WTC11 (cell line): ENCODE data around the gene POPDC3. TPM values are rescaled to one million over a fixed set of nuclear protein-coding genes. Genes with fewer than 3 reads are reported as not detected.

Experiments
- ATAC-seq: fragments of 200-7000 bp; cut with Tn5 transposase; 2 replicates; pipeline ENCODE4 v1.10.0; 2021; ENCODE audit warnings: mild to moderate bottlenecking, moderate library complexity
- CTCF ChIA-PET: fragments of 300-600 bp; sonication (Branson Sonifier 250); formaldehyde crosslinking; loops from one replicate; lab custom pipeline; 2021; ENCODE audit warnings: antibody characterized with exemption; lab: Charles Lee
- POLR2A ChIA-PET: fragments of 350-600 bp; sonication (Branson Sonifier 250); formaldehyde crosslinking; loops from one replicate; lab custom pipeline; 2021; ENCODE audit warnings: antibody characterized with exemption; lab: Charles Lee
- DNase-seq: peaks from one replicate; pipeline ENCODE4 v3.0.0; 2021; ENCODE audit warnings: low spot score
- H3K27ac Mint-ChIP-seq: 2 replicates; pipeline ENCODE4 v1.8.0; 2021; ENCODE audit warnings: mixed read lengths
- H3K27me3 Mint-ChIP-seq: 2 replicates; pipeline ENCODE4 v1.8.0; 2021; ENCODE audit warnings: low read depth, mild to moderate bottlenecking, moderate library complexity, mixed read lengths
- H3K36me3 Mint-ChIP-seq: 2 replicates; pipeline ENCODE4 v1.8.0; 2021; ENCODE audit warnings: mixed read lengths
- H3K4me1 Mint-ChIP-seq: 2 replicates; pipeline ENCODE4 v1.8.0; 2022; ENCODE audit warnings: mixed read lengths
- H3K4me3 Mint-ChIP-seq: 2 replicates; pipeline ENCODE4 v1.8.0; 2021; ENCODE audit warnings: mild to moderate bottlenecking, moderate library complexity, mixed read lengths
- H3K9me3 Mint-ChIP-seq: 2 replicates; pipeline ENCODE4 v1.8.0; 2021; ENCODE audit warnings: mixed read lengths
- AFF4 ChIP-seq: sonication (generic); formaldehyde crosslinking; IDR thresholded peaks from 2 replicates; pipeline ENCODE4 v1.8.1; 2023; ENCODE audit warnings: mild to moderate bottlenecking, missing genetic modification reagents, borderline replicate concordance
- ATF3 ChIP-seq: sonication (generic); formaldehyde crosslinking; conservative IDR thresholded peaks from 2 replicates; pipeline ENCODE4 v1.8.1; 2022; ENCODE audit warnings: mild to moderate bottlenecking, missing genetic modification reagents
- EMX1 ChIP-seq: fragments of 250-450 bp; sonication (Bioruptor Pico); IDR thresholded peaks from 2 replicates; pipeline ENCODE4 v1.8.0; 2021; ENCODE audit warnings: mild to moderate bottlenecking
- FOXP1 ChIP-seq: sonication (generic); formaldehyde crosslinking; IDR thresholded peaks from 2 replicates; pipeline ENCODE4 v1.8.0; 2022; ENCODE audit warnings: missing genetic modification reagents, mild to moderate bottlenecking, moderate library complexity, borderline replicate concordance
- IRF2 ChIP-seq: sonication (generic); formaldehyde crosslinking; IDR thresholded peaks from 2 replicates; pipeline ENCODE4 v1.8.0; 2022; ENCODE audit warnings: low read depth, missing genetic modification reagents, borderline replicate concordance
- NFE2L1 ChIP-seq: sonication (generic); formaldehyde crosslinking; IDR thresholded peaks from 2 replicates; pipeline ENCODE4 v1.8.1; 2023; ENCODE audit warnings: missing genetic modification reagents
- NR1H2 ChIP-seq: sonication (generic); formaldehyde crosslinking; IDR thresholded peaks from 2 replicates; pipeline ENCODE4 v1.9.0; 2021; ENCODE audit warnings: mild to moderate bottlenecking, moderate library complexity, missing genetic modification reagents
- NR3C1 ChIP-seq: sonication (generic); formaldehyde crosslinking; conservative IDR thresholded peaks from 2 replicates; pipeline ENCODE4 v1.8.1; 2023; ENCODE audit warnings: low read depth, mild to moderate bottlenecking, missing genetic modification reagents
- PRRX2 ChIP-seq: fragments of 250-450 bp; sonication (Bioruptor Pico); IDR thresholded peaks from 2 replicates; pipeline ENCODE4 v1.8.0; 2021; ENCODE audit warnings: mild to moderate bottlenecking
- SMAD3 ChIP-seq: sonication (generic); formaldehyde crosslinking; IDR thresholded peaks from 2 replicates; pipeline ENCODE4 v1.8.0; 2022; ENCODE audit warnings: missing genetic modification reagents, mild to moderate bottlenecking, borderline replicate concordance
- USF2 ChIP-seq: sonication (generic); formaldehyde crosslinking; IDR thresholded peaks from 2 replicates; pipeline ENCODE4 v1.8.1; 2023; ENCODE audit warnings: mild to moderate bottlenecking, missing genetic modification reagents, moderate library complexity
- ZNF121 ChIP-seq: sonication (generic); formaldehyde crosslinking; IDR thresholded peaks from 2 replicates; pipeline ENCODE4 v1.8.0; 2023; ENCODE audit warnings: missing genetic modification reagents
- ZNF263 ChIP-seq: sonication (generic); formaldehyde crosslinking; IDR thresholded peaks from 2 replicates; pipeline ENCODE4 v1.8.1; 2022; ENCODE audit warnings: low read depth, mild to moderate bottlenecking, moderate library complexity, missing genetic modification reagents
- ZNF317 ChIP-seq: sonication (generic); formaldehyde crosslinking; IDR thresholded peaks from 2 replicates; pipeline ENCODE4 v1.8.1; 2023; ENCODE audit warnings: low read depth, mild to moderate bottlenecking, moderate library complexity, missing genetic modification reagents, borderline replicate concordance
- ZNF416 ChIP-seq: fragments of 250-450 bp; sonication (Bioruptor Pico); IDR thresholded peaks from 2 replicates; pipeline ENCODE4 v1.9.0; 2021; ENCODE audit warnings: mild to moderate bottlenecking, inconsistent platforms
- total RNA-seq: library from RNA; stranded (reverse); gene quantifications from 3 replicates; pipeline ENCODE4 v1.2.3, GENCODE V29; 2021
- TF ChIP-seq, protein P1 (sequence below): sonication (generic); formaldehyde crosslinking; IDR thresholded peaks from 2 replicates; pipeline ENCODE4 v1.8.1; 2023; ENCODE audit warnings: mild to moderate bottlenecking, missing genetic modification reagents
- TF ChIP-seq, protein P2 (sequence below): fragments of 250-450 bp; sonication (Bioruptor Pico); IDR thresholded peaks from 2 replicates; pipeline ENCODE4 v1.9.0; 2021; ENCODE audit warnings: moderate library complexity, mild to moderate bottlenecking, inconsistent platforms, borderline replicate concordance
- TF ChIP-seq, protein P3 (sequence below): sonication (generic); formaldehyde crosslinking; IDR thresholded peaks from 2 replicates; pipeline ENCODE4 v1.8.0; 2023; ENCODE audit warnings: missing genetic modification reagents, mild to moderate bottlenecking, borderline replicate concordance
- TF ChIP-seq, protein P4 (sequence below): sonication (generic); formaldehyde crosslinking; IDR thresholded peaks from 2 replicates; pipeline ENCODE4 v1.8.0; 2022; ENCODE audit warnings: mild to moderate bottlenecking, missing genetic modification reagents

Gene POPDC3
- total RNA-seq, 1 experiment from 2014 or later: 2.7 TPM

- TF ChIP-seq IRF2 (no peak), ZNF121 (CRISPR knock-in tag) (no peak), EMX1 (CRISPR knock-in tag) (no peak), NR1H2 (CRISPR knock-in tag) (no peak), ZNF317 (CRISPR knock-in tag) (no peak), PRRX2 (no peak)
- TF ChIP-seq, protein P1, sequence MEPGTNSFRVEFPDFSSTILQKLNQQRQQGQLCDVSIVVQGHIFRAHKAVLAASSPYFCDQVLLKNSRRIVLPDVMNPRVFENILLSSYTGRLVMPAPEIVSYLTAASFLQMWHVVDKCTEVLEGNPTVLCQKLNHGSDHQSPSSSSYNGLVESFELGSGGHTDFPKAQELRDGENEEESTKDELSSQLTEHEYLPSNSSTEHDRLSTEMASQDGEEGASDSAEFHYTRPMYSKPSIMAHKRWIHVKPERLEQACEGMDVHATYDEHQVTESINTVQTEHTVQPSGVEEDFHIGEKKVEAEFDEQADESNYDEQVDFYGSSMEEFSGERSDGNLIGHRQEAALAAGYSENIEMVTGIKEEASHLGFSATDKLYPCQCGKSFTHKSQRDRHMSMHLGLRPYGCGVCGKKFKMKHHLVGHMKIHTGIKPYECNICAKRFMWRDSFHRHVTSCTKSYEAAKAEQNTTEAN (CRISPR knock-in tag): no peak
Observed at GRCh38 chr6:105178110-105178509, 1.7 kb downstream of the POPDC3 start (continued).

GRCh38 chr6:105177556-105177955, 2.3 kb downstream of the POPDC3 start:
- Mint-ChIP-seq H3K4me3 (no peak overlapping the region), H3K27ac (no peak overlapping the region), H3K36me3 (no peaks in the 10 kb centered on the region), H3K27me3 (peaks cover 33% of the 10 kb centered on the region), H3K4me1 (peaks cover 21% of the 10 kb centered on the region), H3K9me3 (no peaks in the 10 kb centered on the region)
- POLR2A ChIA-PET: no interaction called here
- ATAC-seq (no peak), DNase-seq (no peak)
- TF ChIP-seq NFE2L1: no peak
- TF ChIP-seq AFF4 (CRISPR knock-in tag): no peak
- TF ChIP-seq NR3C1 (CRISPR knock-in tag): no peak
- no peak for TF ChIP-seq ZNF263 (CRISPR knock-in tag)
- TF ChIP-seq USF2 (CRISPR knock-in tag): no peak
- CTCF ChIA-PET: no interaction called here

GRCh38 chr6:105174512-105174911, 5.3 kb downstream of the POPDC3 start:
- DNase-seq (no peak), ATAC-seq (no peak)
- H3K27me3 Mint-ChIP-seq: peaks cover 22% of the 10 kb centered on the region
- no peak overlapping the region for H3K4me3 Mint-ChIP-seq
- H3K36me3 Mint-ChIP-seq: no peaks in the 10 kb centered on the region
- H3K27ac Mint-ChIP-seq: no peak overlapping the region
- H3K4me1 Mint-ChIP-seq: peaks cover 10% of the 10 kb centered on the region; the same call in 1 of the 2 replicates
- H3K9me3 Mint-ChIP-seq: no peaks in the 10 kb centered on the region
- ChIA-PET POLR2A (no interaction called here), CTCF (no interaction called here)
- TF ChIP-seq, protein P2, sequence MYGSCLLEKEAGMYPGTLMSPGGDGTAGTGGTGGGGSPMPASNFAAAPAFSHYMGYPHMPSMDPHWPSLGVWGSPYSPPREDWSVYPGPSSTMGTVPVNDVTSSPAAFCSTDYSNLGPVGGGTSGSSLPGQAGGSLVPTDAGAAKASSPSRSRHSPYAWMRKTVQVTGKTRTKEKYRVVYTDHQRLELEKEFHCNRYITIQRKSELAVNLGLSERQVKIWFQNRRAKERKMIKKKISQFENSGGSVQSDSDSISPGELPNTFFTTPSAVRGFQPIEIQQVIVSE (CRISPR knock-in tag): no peak
- TF ChIP-seq, protein P3, sequence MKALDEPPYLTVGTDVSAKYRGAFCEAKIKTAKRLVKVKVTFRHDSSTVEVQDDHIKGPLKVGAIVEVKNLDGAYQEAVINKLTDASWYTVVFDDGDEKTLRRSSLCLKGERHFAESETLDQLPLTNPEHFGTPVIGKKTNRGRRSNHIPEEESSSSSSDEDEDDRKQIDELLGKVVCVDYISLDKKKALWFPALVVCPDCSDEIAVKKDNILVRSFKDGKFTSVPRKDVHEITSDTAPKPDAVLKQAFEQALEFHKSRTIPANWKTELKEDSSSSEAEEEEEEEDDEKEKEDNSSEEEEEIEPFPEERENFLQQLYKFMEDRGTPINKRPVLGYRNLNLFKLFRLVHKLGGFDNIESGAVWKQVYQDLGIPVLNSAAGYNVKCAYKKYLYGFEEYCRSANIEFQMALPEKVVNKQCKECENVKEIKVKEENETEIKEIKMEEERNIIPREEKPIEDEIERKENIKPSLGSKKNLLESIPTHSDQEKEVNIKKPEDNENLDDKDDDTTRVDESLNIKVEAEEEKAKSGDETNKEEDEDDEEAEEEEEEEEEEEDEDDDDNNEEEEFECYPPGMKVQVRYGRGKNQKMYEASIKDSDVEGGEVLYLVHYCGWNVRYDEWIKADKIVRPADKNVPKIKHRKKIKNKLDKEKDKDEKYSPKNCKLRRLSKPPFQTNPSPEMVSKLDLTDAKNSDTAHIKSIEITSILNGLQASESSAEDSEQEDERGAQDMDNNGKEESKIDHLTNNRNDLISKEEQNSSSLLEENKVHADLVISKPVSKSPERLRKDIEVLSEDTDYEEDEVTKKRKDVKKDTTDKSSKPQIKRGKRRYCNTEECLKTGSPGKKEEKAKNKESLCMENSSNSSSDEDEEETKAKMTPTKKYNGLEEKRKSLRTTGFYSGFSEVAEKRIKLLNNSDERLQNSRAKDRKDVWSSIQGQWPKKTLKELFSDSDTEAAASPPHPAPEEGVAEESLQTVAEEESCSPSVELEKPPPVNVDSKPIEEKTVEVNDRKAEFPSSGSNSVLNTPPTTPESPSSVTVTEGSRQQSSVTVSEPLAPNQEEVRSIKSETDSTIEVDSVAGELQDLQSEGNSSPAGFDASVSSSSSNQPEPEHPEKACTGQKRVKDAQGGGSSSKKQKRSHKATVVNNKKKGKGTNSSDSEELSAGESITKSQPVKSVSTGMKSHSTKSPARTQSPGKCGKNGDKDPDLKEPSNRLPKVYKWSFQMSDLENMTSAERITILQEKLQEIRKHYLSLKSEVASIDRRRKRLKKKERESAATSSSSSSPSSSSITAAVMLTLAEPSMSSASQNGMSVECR: no peak
- TF ChIP-seq SMAD3 (CRISPR knock-in tag): no peak
- TF ChIP-seq, protein P4, sequence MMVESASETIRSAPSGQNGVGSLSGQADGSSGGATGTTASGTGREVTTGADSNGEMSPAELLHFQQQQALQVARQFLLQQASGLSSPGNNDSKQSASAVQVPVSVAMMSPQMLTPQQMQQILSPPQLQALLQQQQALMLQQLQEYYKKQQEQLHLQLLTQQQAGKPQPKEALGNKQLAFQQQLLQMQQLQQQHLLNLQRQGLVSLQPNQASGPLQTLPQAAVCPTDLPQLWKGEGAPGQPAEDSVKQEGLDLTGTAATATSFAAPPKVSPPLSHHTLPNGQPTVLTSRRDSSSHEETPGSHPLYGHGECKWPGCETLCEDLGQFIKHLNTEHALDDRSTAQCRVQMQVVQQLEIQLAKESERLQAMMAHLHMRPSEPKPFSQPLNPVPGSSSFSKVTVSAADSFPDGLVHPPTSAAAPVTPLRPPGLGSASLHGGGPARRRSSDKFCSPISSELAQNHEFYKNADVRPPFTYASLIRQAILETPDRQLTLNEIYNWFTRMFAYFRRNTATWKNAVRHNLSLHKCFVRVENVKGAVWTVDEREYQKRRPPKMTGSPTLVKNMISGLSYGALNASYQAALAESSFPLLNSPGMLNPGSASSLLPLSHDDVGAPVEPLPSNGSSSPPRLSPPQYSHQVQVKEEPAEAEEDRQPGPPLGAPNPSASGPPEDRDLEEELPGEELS: no peak
- TF ChIP-seq ZNF416 (CRISPR knock-in tag): no peak
- no peak for TF ChIP-seq ATF3 (CRISPR knock-in tag)
- no peak for TF ChIP-seq FOXP1 (CRISPR knock-in tag)
